ENCODE data around the gene ZCWPW1. TPM values are rescaled to one million over a fixed set of nuclear protein-coding genes. Genes with fewer than 3 reads are reported as not detected.
A peak's percentile ranks its signal among the peaks of the same experiment; 100 is the strongest.

The ZCWPW1 gene
- total and polyA plus RNA-seq, 2 of the 13 experiments (the other 11 are each of a cell fraction or from before 2014, with no cell fraction given), result 2.4 to 2.5 TPM

DNA sequence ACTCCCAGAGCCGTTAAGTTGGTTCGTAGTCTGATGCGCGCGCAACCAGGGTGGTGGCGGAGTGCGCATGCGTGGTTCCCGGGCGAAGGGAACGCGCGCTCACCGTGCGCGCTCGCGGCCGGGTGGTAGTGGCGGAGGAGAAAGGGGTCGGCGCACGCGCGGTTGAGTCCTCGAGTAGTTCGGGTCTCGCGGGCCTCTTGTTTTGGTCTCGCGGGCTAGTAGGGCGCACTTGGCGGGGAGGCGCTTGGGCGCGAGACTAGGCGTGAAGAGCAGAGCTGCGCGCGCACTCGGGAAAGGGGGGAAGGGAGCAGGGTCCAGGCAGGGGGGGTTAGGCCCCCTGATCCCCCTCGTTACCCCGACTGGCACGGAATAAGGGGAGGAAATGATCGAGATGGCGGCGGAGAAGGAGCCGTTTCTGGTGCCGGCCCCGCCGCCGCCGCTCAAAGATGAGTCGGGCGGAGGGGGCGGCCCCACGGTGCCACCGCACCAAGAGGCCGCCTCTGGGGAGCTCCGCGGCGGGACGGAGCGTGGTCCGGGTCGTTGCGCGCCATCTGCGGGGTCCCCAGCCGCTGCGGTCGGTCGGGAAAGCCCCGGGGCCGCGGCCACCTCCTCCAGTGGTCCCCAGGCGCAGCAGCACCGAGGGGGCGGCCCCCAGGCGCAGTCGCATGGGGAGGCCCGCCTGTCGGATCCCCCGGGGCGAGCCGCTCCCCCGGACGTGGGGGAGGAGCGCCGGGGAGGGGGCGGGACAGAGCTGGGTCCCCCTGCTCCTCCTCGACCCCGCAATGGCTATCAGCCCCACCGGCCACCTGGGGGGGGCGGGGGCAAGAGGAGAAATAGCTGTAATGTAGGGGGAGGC lies 1.4 kb upstream of the ZCWPW1 start, which contains the start of gene MEPCE (continued):
- TF ChIP-seq ZNF598 (CRISPR knock-in tag; IDR thresholded peaks at IDR 0.05; ENCODE audit: borderline replicate concordance), result no peak
- TF ChIP-seq TOPORS (CRISPR knock-in tag; IDR thresholded peaks at IDR 0.05), result 0 out of 2 replicates have a peak, but pooled peaks have one; percentile 79
- no peak for TF ChIP-seq TEAD2 (CRISPR knock-in tag; IDR thresholded peaks at IDR 0.05)
- no peak for TF ChIP-seq ZNF562 (CRISPR knock-in tag; IDR thresholded peaks at IDR 0.05; ENCODE audit: borderline replicate concordance)
- 0 out of 2 replicates have a peak, but pooled peaks have one; percentile 6 for TF ChIP-seq FOSL2 (CRISPR knock-in tag; IDR thresholded peaks at IDR 0.05)
- TF ChIP-seq BCL3 (CRISPR knock-in tag; IDR thresholded peaks at IDR 0.05), result peak; percentile 21; the same call in 1 of the 2 replicates
- TF ChIP-seq, protein P1, sequence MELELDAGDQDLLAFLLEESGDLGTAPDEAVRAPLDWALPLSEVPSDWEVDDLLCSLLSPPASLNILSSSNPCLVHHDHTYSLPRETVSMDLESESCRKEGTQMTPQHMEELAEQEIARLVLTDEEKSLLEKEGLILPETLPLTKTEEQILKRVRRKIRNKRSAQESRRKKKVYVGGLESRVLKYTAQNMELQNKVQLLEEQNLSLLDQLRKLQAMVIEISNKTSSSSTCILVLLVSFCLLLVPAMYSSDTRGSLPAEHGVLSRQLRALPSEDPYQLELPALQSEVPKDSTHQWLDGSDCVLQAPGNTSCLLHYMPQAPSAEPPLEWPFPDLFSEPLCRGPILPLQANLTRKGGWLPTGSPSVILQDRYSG (CRISPR knock-in tag; IDR thresholded peaks at IDR 0.05), result no peak
- TF ChIP-seq, protein P2, sequence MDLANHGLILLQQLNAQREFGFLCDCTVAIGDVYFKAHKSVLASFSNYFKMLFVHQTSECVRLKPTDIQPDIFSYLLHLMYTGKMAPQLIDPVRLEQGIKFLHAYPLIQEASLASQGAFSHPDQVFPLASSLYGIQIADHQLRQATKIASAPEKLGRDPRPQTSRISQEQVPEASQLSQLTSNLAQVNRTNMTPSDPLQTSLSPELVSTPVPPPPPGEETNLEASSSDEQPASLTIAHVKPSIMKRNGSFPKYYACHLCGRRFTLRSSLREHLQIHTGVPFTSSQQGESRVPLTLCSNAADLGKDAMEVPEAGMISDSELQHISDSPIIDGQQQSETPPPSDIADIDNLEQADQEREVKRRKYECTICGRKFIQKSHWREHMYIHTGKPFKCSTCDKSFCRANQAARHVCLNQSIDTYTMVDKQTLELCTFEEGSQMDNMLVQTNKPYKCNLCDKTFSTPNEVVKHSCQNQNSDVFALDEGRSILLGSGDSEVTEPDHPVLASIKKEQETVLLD (CRISPR knock-in tag; IDR thresholded peaks at IDR 0.05; ENCODE audit: low read depth), result no peak
- TF ChIP-seq NR2C2 (CRISPR knock-in tag; IDR thresholded peaks at IDR 0.05; ENCODE audit: borderline replicate concordance), result no peak
- no peak for TF ChIP-seq HNRNPLL (IDR thresholded peaks at IDR 0.05; ENCODE audit: low read depth, low read length, poor library complexity, severe bottlenecking)
- TF ChIP-seq, protein P3, sequence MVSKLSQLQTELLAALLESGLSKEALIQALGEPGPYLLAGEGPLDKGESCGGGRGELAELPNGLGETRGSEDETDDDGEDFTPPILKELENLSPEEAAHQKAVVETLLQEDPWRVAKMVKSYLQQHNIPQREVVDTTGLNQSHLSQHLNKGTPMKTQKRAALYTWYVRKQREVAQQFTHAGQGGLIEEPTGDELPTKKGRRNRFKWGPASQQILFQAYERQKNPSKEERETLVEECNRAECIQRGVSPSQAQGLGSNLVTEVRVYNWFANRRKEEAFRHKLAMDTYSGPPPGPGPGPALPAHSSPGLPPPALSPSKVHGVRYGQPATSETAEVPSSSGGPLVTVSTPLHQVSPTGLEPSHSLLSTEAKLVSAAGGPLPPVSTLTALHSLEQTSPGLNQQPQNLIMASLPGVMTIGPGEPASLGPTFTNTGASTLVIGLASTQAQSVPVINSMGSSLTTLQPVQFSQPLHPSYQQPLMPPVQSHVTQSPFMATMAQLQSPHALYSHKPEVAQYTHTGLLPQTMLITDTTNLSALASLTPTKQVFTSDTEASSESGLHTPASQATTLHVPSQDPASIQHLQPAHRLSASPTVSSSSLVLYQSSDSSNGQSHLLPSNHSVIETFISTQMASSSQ (IDR thresholded peaks at IDR 0.05; ENCODE audit: low read depth), result no peak
- TF ChIP-seq, protein P3 (CRISPR knock-in tag; IDR thresholded peaks at IDR 0.05; ENCODE audit: borderline replicate concordance), result no peak
- no peak for TF ChIP-seq MATR3 (CRISPR knock-in tag; IDR thresholded peaks at IDR 0.05)
- no peak for TF ChIP-seq ZNF75D (CRISPR knock-in tag; IDR thresholded peaks at IDR 0.05; ENCODE audit: borderline replicate concordance)
- no peak for TF ChIP-seq PAF1 (CRISPR knock-in tag; IDR thresholded peaks at IDR 0.05)
- TF ChIP-seq NFKBIZ (CRISPR knock-in tag; IDR thresholded peaks at IDR 0.05), result no peak
- TF ChIP-seq, protein P4, sequence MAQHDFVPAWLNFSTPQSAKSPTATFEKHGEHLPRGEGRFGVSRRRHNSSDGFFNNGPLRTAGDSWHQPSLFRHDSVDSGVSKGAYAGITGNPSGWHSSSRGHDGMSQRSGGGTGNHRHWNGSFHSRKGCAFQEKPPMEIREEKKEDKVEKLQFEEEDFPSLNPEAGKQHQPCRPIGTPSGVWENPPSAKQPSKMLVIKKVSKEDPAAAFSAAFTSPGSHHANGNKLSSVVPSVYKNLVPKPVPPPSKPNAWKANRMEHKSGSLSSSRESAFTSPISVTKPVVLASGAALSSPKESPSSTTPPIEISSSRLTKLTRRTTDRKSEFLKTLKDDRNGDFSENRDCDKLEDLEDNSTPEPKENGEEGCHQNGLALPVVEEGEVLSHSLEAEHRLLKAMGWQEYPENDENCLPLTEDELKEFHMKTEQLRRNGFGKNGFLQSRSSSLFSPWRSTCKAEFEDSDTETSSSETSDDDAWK (CRISPR knock-in tag; IDR thresholded peaks at IDR 0.05), result no peak
- TF ChIP-seq PHF21A (CRISPR knock-in tag; IDR thresholded peaks at IDR 0.05), result no peak
- TF ChIP-seq MBD4 (IDR thresholded peaks at IDR 0.05; ENCODE audit: borderline replicate concordance, low read length), result no peak
- TF ChIP-seq ELF1 (CRISPR knock-in tag; IDR thresholded peaks at IDR 0.05), result no peak
- no peak for TF ChIP-seq GATAD1 (CRISPR knock-in tag; IDR thresholded peaks at IDR 0.05)

Measured in HepG2 (cell line).